Cardiac ventricle fibroblast (primary cell): Measurements from ENCODE around the gene LINGO4. TPM values are rescaled to one million over a fixed set of nuclear protein-coding genes. Genes with fewer than 3 reads are reported as not detected.

ENCODE experiments used
- total RNA-seq: library from RNA; depleted of rRNA; stranded (reverse); fragments of >200 nt; gene quantifications from 2 replicates; pipeline ENCODE4 v1.2.3, GENCODE V29; 2015

The LINGO4 gene, protein sequence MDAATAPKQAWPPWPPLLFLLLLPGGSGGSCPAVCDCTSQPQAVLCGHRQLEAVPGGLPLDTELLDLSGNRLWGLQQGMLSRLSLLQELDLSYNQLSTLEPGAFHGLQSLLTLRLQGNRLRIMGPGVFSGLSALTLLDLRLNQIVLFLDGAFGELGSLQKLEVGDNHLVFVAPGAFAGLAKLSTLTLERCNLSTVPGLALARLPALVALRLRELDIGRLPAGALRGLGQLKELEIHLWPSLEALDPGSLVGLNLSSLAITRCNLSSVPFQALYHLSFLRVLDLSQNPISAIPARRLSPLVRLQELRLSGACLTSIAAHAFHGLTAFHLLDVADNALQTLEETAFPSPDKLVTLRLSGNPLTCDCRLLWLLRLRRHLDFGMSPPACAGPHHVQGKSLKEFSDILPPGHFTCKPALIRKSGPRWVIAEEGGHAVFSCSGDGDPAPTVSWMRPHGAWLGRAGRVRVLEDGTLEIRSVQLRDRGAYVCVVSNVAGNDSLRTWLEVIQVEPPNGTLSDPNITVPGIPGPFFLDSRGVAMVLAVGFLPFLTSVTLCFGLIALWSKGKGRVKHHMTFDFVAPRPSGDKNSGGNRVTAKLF
- not detected in 2 replicates for total RNA-seq

DNA sequence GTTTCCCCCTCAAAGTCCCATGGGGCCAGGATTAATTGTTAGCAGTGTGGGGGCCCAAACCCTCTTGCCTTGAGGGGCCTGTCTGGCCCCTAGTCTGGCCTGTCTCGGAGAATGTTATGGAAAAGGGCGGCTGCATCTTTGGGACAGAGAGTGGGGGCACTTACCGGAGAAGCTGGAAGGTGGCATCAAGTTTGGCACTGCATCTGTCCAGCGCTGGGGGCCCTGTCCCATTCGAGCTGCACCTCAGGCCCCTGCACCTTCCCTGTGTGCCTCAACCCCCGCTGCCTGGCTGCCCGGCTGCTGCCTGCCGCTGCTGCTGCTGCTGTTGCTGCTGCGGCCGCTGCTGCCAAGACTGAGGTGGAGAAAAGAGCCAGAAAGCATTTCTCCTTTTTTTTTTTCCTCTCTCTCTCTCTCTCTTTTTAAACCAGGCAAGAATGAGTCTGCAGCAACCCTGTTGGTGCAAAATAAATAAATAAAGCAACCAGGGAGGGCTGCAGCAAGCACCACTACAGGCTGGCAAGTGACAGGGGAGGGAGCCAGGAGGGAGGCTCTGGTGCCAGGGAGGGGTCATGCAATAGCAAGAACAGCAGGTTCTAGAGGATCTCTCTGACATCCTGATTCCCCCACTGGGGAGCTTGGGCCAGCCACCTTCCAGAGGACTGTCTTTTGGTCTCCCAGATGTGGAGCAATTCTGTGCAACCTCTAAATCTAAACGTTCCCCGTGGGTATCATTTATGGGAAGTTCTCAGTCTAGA is at the start of gene LINGO4:
Gene LINGO4, minus strand, starts transcription at position 354 of the 755 bp plus-strand sequence. CDS start 2,715 bp downstream, outside the sequence.

GRCh38 chr1:151853411-151853943 is 48.3 kb upstream of the LINGO4 start, which contains the start of gene THEM5:
Gene THEM5 (minus strand): TSS chr1:151853712. CDS start chr1:151853565, 147 bp downstream.

GRCh38 chr1:151839457-151840403 is 34.5 kb upstream of the LINGO4 start, which contains the start of gene C2CD4D:
Gene C2CD4D (minus strand): TSS chr1:151839820. CDS start chr1:151838989, 831 bp downstream.

DNA sequence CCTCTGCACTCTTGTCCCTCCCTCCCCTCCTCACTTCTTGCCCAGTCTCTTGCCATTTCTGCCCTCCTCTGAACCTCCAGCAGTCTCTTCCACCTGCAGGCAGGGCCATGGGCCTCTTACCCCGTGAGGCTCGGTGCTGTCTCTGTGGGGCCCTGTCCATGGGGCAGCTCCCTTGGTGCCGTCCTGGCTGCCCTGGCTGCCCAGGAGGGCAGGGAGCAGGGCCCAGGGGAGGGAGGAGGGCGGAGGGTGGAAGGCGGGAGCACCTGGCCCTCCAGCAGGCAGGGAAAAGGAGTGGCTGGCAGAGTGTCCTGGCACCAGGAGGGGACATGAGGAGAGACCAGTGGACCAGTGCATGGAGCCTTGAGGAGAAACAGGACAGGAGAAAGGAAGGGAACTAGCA is 26.4 kb upstream of the LINGO4 start, which contains the start of gene RORC:
Gene RORC, minus strand, starts transcription at position 198 of the 400 bp plus-strand sequence. Its CDS starts 38 bp downstream, at position 160.

GRCh38 chr1:151790071-151790939 is 14.9 kb downstream of the LINGO4 start, which contains the start of gene TDRKH:
Gene TDRKH (minus strand): TSS chr1:151790500. CDS start chr1:151783022, 7,478 bp downstream.

GRCh38 chr1:151762941-151763921 is 42.0 kb downstream of the LINGO4 start, which contains the start of gene MRPL9:
Gene MRPL9 (minus strand): TSS chr1:151763496. CDS start chr1:151763479, 17 bp downstream.

Other genes with a start within 250 kb of the LINGO4 start
- 16.5 and 20.3 TPM in 2 replicates for gene SNX27, start 193.4 kb downstream of the LINGO4 start, total RNA-seq
- not detected in 2 replicates for gene CELF3, start 88.6 kb downstream of the LINGO4 start, total RNA-seq
- gene RIIAD1, start 83.9 kb downstream of the LINGO4 start, total RNA-seq: not detected in 2 replicates
- gene MRPL9, start 41.9 kb downstream of the LINGO4 start, total RNA-seq: 34.4 and 49.7 TPM in 2 replicates
- 0.12 and 0.29 TPM in 2 replicates for gene TDRKH, start 14.9 kb downstream of the LINGO4 start, total RNA-seq
- not detected in 2 replicates for gene RORC, start 26.4 kb upstream of the LINGO4 start, total RNA-seq
- not detected in 2 replicates for gene C2CD4D, start 34.4 kb upstream of the LINGO4 start, total RNA-seq
- gene THEM5, start 48.3 kb upstream of the LINGO4 start, total RNA-seq: not detected in 2 replicates
- 17.9 and 19.1 TPM in 2 replicates for gene THEM4, start 104.1 kb upstream of the LINGO4 start, total RNA-seq
- 253 and 261 TPM in 2 replicates for gene S100A10, start 188.4 kb upstream of the LINGO4 start, total RNA-seq
- gene S100A11, start 231.6 kb upstream of the LINGO4 start, total RNA-seq: 356 and 363 TPM in 2 replicates